Fibroblast of pulmonary artery (primary cell): ENCODE measurements around the gene IDUA.

Experiments
- DNase-seq: peaks from one replicate; pipeline ENCODE4 v3.0.0-alpha.2; 2010; ENCODE audit warnings: low read depth
- H3K4me3 ChIP-seq: replicated peaks from 2 replicates; pipeline ENCODE4 v1.5.1; 2011; ENCODE audit warnings: low read depth, mild to moderate bottlenecking, control low read depth, low read length, moderate library complexity
- TF ChIP-seq, protein P1 (sequence below): IDR thresholded peaks from 2 replicates; pipeline ENCODE4 v1.5.1; 2011; ENCODE audit warnings: mild to moderate bottlenecking, control low read depth, low read length, inconsistent platforms; ENCODE audit errors: missing control alignments

Gene IDUA

DNA sequence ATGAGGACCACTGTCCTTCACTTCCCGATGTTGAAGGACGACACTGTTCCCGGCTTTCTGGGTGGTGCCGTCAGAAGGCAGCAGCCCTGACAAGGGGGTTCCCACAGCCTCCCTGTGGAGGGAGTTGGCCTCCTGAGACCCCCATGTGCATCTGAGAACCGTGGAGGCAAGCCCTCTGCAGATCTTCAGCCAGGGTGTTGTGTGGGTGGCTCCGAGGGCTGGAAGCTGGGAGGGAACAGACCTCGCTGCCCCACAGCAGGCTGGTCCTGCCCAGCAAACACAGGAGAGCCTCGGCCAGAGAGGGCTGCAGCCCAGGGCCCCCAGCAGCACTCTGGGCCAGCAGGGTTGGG is 29.6 kb upstream of the IDUA start:
- TF ChIP-seq, protein P1, sequence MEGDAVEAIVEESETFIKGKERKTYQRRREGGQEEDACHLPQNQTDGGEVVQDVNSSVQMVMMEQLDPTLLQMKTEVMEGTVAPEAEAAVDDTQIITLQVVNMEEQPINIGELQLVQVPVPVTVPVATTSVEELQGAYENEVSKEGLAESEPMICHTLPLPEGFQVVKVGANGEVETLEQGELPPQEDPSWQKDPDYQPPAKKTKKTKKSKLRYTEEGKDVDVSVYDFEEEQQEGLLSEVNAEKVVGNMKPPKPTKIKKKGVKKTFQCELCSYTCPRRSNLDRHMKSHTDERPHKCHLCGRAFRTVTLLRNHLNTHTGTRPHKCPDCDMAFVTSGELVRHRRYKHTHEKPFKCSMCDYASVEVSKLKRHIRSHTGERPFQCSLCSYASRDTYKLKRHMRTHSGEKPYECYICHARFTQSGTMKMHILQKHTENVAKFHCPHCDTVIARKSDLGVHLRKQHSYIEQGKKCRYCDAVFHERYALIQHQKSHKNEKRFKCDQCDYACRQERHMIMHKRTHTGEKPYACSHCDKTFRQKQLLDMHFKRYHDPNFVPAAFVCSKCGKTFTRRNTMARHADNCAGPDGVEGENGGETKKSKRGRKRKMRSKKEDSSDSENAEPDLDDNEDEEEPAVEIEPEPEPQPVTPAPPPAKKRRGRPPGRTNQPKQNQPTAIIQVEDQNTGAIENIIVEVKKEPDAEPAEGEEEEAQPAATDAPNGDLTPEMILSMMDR, result no peak
- no peak for DNase-seq
- H3K4me3 ChIP-seq, result no peak overlapping the region

DNA sequence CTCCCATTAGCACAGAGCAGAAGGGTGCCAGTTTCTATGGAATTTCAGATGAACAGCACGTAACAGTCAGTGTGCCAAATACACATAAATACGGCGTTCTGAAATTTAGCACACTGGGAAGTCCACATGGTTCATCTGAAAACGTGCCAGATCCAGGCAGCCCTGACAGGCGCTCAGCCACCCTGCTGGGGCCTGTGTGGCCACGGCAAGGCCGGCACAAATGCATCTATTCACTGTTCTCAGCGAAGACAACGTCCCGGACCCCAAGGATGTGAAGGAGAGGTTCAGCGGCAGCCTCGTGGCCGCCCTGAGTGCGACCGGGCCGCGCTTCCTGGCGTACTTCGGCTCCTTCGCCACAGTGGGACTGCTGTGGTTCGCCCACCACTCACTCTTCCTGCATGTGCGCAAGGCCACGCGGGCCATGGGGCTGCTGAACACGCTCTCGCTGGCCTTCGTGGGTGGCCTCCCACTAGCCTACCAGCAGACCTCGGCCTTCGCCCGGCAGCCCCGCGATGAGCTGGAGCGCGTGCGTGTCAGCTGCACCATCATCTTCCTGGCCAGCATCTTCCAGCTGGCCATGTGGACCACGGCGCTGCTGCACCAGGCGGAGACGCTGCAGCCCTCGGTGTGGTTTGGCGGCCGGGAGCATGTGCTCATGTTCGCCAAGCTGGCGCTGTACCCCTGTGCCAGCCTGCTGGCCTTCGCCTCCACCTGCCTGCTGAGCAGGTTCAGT is 29.1 kb upstream of the IDUA start:
- TF ChIP-seq, protein P1, result no peak
- H3K4me3 ChIP-seq, result no peak overlapping the region

DNA sequence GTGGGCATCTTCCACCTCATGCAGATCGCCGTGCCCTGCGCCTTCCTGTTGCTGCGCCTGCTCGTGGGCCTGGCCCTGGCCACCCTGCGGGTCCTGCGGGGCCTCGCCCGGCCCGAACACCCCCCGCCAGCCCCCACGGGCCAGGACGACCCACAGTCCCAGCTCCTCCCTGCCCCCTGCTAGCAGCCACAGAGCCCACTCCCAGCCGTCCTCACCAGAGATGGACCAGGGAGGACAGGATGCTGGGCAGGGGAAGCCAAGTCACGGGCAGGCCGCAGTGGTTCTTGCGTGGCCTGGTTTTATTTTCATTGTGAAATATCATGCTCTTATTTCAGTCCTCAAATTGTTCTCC is 28.6 kb upstream of the IDUA start:
- H3K4me3 ChIP-seq, result no peak overlapping the region
- TF ChIP-seq, protein P1, result no peak
- DNase-seq, result no peak

More for the DNA sequence above, 29.1 kb upstream of the IDUA start:
- no peak for DNase-seq

DNA sequence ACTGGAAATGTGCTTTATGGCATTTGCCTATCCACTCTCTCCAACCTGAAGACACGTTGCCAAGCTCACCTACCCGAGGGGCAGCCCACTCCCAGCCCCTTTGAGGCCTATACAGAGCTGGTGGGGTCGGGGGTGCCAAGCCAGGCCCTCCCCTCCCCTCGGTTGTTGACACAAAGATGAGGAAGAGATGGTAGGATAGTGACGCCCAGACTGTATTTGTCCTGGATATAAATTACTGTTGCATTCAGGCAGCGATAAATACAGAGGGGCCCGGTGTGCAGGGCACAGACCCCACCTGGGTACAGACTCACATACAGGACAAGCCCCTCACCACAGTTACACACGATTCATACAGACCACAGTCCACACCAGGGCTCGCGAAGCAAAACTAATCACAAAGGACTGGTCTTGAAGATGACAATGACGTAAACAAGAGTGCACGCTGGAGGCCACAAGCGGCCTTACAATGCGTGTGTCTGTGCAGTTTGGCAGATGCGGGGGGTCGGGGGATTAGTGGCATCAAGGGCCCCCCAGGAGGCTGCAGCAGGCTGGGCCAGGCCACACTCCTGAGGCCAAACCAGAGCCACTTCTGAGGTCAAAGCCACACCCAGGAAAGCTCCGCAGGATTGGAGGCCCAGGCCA is 28.0 kb upstream of the IDUA start:
- TF ChIP-seq, protein P1, result no peak
- no peak overlapping the region for H3K4me3 ChIP-seq
- DNase-seq, result no peak

DNA sequence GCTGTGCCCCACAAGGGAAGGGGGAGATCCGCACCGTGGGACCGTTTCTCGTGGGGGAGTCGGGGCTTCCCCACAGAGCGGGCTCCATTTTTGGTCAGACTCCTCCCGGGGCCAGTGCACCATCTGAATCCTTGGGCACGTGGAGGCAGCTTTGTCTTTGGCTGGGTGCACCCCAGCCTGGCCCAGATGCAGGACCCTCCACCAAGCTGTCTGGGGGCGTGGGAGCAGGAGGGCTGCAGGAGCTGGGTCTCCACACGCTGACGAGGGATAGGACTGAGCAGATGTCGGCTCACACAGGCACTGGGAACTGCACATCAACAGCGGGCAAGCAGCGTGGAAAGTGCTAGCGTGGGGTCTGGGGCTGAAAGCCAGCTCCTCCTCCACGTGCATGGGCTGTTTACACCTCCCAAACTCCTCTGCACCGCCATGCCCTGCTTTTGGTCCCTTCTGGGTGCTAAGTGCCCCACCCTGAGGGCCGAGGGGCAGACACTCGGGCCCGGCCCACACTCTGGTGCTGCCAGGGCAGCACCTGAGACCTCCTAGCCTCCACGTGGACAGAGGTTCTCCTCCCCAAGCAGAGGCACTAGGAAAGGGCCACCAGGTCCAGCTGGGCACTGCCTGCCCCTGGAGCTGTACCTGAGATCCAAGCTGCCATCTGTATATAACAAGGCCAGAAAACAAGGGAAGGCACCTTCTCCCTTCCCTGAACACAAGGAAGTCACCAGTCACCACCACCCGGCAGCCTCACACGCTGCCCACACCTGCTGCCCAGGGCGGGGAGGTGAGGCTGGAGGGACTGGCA is 27.3 kb upstream of the IDUA start:
- no peak overlapping the region for H3K4me3 ChIP-seq
- TF ChIP-seq, protein P1, result no peak
- DNase-seq, result no peak

DNA sequence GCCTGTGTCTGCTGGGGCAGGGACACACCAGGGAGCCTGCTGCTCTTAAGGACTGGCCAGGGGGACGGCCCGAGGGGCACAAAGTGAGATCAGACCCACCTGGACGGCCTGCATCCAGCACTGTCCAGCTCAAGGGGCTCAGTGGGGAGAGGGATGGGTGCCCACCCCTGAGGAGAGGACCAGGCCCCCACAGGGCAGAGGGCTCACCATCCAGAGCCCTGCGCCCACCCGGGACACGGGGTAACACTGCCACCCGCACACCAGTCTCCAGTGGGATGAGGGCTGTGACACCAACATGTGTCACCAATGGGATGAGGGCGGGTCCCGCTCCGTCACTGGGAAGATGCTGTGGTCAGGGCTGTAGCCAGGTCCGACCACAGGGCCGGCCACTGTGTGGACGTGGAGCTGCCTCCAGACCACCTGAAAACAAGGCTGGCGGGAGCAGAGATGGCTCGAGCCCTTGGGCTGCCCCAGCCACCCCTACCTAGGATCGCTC is 26.7 kb upstream of the IDUA start:
- TF ChIP-seq, protein P1, result no peak
- no peak for DNase-seq
- no peak overlapping the region for H3K4me3 ChIP-seq
